HG02943 (cell line): ENCODE results near the gene RFNG.

Experiments
- ATAC-seq: cut with Tn5 transposase; IDR thresholded peaks from one replicate; pipeline ENCODE4 v1.9.1; 2021; ENCODE audit warnings: mild to moderate bottlenecking, low read depth, moderate library complexity; ENCODE audit not compliant: unreplicated experiment

Gene RFNG

DNA sequence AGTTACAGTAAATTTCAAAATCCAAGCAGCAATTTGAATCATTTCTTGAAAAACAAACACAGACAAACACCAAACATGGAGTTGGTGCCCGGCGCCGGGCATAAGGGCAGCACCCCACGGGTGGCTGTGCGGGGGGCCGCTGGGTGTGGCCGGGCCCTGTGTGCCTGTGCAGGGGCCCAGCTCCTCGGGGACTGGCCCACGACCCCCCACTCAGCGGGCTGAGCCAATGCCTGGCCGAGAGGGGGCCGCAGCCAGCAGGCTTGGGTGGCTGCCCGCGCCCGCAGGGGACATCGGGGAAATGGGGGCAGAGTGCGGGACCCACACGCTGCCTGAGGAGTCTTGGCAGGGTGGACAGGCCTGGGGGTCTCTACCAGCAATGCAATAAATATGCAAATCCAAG is 26.8 kb upstream of the RFNG start:
- no peak for ATAC-seq

DNA sequence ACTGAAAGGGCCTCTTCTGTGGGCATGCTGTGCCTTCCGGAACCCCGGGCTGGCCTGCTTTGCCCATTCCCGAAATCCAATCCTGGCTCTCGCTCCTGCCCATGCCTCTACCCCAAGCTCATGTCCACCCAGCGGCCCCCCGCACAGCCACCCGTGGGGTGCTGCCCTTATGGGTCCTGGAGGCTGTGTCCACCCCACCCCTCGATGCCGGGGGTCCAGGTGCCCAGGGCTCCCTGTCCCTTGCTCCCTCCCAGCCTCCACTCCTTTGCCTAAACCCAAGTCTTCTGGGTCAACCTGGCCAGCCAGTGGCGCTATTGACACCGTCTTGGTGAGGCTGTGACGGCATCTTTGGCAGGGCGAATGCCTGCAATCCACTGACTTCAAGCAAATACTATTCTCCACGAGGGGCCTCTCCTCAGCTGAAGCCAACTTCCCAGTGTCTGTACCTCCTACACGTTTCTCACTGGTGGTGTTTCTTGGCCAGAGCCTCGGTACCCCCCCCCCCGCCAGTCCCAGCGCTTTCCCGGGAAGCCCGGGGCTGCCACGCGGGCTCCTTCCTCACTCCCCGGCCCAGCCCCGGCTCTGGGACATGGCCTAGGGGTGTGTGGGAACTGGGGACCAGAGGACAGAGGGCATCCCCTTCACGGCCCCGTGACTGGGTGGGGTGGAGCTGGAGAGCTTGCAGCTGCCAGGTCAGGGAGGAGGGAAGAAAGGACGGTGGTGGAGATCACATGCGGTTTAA is 26.2 kb upstream of the RFNG start:
- ATAC-seq = no peak

DNA sequence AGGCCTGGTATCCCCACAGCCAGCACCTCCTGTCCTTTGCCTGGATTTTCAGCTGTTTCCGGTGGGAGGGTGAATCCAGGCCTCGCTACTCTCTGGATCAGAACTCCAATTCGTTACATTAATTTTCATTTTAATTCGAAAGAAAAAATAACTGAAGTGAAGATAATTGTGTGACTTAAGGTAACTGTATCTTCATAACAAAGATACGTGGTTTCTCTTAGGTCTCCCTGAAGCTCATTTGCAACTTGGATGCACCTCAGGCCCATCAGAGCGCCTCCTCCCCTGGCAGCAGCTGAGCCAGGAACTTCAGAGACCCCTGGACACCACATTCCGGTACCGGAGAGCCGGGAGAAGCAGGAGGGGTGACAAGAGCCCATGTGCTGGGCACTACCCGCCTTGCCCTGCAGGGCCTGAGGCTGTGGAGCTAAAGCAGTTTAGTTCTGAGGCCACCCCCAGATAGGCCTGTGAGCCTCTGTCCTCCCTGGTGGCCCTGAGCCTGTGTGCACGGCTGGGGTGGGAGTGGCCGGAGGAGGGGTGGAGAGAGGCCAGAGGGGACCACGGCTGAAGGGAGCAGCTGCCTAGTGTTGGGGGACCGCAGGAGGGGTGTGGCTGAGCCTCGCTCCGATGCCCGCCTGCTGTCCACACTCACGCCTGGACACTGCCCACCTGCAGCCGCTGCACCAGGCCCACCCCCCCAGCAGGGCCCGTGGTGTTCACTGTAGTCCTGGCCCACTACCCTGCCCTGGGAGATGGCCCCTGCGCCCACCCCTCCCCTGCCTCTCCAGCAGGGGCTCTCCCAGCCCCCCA is 25.4 kb upstream of the RFNG start:
- no peak for ATAC-seq

GRCh38 chr17:82076018-82076784 is 24.6 kb upstream of the RFNG start:
- no peak for ATAC-seq

DNA sequence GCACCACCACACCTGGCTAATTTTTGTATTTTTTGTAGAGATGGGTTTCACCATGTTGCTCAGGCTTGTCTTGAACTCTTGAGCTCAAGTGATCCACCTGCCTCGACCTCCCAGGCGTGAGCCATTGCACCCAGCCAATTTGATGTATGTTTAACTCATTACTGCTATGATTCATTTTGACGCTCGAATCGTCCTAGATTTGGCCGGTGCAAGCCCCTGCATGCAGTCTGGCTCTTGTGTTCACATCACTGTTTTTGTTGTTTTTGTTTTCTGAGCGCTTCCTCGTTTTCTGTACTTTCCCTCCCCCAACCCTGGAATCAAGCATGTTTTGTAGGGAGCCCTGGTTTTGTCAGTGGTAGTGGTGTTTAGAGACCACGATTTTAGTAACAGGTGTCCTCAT is 21.8 kb upstream of the RFNG start:
- ATAC-seq = no peak

DNA sequence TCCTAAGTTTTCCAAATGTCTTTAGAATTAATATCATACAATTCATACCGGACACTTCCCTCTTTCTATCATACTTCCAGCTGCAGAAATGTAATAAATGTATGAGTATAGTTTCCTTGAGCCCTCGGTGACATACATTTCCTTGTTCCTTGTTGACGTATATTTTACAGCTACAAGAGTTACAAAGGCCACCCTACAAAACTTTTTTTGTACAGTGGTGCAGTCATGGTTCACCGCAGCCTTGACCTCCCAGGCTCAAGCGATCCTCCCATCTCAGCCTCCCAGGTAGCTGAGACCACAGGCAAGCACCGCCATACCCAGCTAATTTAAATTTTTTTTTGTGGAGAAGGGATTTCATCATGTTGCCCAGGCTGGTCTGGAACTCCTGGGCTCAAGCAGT is 21.2 kb upstream of the RFNG start:
- ATAC-seq = no peak

DNA sequence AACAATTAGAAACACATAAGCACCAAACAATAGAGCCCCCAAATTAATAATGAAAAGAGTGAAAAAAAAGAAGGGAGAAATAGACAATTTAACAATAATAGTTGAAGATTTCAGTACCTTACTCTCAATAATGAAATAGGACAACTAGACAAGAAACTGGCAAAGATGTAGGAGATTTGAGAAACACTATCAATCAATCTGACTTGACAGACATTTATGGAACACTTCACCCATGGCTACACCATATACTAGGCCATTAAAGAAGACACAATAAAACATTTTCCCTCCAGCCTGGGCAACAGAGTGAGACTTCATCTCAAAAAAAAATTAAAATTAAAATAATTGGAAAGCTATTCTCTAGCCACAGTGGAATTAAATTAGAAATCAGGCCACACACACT is 19.0 kb upstream of the RFNG start:
- ATAC-seq = no peak

- ATAC-seq = no peak
These were observed 14.2 kb upstream of the RFNG start, which contains the start of gene DUS1L for GRCh38 chr17:82065638-82066303. DUS1L (minus strand) TSS chr17:82065804; CDS start chr17:82065059, 745 bp downstream.

DNA sequence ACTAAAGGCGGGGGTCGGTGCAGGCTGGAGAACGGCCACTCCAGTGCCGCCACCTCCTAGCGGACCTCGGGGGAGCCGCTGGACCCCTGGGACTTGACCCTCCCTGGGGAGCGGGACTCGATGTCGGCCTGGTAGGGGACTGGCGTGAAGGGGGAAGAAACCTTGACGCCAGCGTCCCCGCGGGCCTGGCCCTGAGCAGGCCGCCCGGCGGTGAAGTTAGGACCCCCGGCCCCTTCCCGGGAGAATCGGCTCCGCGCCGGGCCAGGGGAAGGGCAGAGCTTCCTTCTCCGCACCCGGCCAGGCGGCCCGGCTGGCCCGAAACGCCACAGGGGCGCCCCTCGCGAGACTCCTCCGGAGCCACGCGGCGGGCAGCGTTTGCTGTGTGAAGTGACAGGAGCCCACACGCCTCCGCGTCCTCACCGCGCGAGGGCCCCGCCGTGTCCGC is 13.6 kb upstream of the RFNG start:
- no peak for ATAC-seq

DNA sequence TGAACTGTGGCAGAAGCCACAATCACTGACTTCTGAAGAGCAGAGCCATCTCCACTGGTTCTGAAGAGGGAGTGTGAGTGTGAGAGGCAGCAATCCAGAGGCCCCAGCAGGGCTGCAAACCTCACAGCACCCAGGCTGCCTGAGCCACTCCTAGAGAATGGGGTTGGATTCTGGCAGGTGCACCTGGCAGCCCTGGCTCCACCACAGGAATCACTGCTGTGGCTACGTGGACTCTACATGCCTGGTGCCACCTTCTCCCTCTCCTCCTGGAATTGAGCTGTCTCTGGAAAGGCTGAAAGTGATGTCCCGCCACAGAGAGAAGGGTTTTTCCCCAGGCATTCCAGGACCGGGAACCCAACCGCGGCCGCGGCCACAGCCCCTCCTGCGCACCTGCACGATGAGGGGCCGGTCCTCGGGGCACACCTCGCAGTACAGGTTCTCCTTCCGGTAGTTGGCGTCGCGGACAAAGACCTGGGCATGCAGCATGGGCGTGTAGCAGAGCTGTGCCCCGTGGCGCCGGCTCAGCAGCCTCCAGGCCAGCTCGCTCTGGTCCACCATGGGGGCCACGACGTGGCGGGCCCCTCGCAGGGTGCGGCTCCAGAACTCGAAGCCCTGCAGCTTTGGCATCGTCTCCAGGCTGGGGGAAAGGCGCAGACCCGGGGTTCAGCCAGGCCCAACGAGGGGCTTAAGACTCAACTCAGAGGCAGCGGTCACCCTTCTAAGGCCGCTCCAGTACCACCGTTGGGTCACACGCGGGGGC is 13.0 kb upstream of the RFNG start:
- no peak for ATAC-seq

DNA sequence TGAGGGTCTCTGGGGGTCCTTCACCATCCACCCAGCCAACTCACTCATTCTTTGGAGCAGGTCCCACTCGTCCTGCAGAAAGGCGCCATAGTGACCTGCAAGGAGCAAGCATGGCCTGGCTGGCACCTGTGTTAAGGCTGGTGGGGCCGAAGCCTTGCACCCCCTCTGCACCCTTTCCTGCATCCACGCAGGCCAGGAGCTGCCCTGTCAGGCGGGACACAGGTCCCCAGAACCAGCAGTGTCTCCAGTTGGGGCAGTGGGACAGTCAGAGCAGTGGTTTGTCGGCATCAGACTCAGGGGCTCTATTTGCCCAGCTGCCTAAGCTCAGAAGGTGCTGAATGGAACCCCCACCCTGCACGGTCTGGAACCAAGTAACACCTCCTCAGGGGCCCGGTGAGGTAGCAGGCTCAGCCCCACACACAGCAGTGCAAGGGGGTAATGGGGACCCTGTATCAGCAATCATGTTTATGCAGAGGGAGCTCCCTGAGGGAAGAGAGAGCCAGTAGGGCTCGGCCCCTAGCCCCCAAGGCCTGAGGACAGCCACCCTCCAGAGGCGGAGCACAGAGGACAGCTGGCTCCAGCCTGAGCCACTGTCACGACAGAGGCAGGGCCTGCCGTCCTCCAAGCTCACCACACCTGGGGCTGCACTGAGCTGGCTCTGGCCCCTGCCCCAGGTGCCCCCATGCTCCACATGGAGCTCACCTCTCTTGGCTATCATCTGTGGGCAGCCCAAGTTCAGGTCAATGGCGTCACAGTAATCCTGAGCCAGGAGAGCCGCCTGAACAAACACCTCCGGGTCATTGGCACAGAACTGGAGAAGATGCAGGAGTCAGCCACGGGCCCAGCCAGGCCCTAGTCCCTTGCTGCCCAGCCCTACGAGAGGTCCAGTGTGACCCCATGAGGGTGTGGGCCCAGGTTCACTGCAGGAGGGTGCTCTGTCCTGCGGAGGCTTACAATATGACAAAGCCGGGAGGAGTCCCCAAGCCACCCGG is 12.1 kb upstream of the RFNG start:
- ATAC-seq = no peak

DNA sequence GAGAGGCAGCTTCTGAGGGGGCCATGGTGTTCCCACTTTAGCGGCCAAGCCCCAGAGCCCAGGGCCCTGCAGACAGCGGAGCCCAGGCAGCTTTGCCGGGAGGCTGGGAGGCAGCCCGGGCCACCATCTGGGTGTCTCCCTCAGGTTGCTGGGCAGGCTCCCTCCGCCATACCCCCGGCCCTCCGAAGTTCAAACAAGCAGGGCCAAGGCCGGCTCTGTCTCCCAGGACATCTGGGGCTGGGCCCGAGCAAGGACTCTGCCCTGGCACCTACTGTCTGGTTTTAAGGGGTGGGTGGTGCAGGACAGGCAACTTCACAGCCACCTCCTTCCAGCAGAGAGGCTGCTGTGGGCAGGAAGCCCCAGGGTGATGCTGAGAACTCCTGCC is 11.4 kb upstream of the RFNG start:
- ATAC-seq = no peak

- no peak for ATAC-seq
These were observed 10.7 kb upstream of the RFNG start for GRCh38 chr17:82062076-82062983.

DNA sequence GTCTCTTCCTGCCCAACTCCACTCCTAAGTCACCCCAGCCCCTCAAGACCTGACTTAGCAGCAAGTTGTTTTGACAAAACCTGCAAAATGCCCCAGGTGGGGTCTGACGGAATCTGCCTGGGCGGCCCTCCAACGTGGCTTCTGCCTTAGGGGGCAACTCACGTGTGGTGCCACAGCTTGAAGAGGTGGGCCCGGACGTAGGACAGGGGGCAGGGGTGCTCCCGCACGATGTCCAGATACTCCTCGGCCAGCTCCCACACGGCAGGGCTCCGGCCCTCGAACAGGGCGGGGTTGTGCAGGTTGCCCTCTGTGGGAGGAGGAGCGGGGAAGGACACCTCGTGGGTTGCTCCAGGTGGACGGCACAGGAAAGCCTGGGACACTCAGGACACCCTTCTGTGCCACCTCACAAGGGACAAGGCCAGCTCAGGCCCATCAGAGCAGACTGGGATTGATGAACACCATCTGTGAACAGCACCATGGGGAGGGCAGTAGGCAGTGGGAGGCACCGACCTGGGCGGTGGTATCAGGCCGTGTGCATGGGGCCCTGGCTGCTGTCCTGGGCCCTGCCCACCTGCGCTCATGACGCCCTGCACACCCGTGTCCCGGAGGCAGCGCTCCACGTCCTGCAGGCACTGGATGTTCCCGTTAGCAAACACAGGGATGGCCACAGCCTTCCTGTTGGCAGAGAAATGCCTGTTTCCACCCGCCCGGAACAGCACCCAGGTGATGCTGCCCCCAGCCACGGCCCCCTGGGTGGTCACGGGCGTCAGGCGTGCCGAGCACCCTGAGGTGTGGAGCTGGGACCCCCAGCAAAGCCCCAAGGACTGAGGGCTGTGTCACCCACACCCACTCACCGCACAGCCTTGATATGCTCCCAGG is 9.7 kb upstream of the RFNG start:
- ATAC-seq = no peak

- ATAC-seq = no peak
These were observed 9.0 kb upstream of the RFNG start for GRCh38 chr17:82060614-82061013.

- ATAC-seq = no peak
These were observed 8.4 kb upstream of the RFNG start for GRCh38 chr17:82060001-82060380.
